Measurements from ENCODE around the gene KAT8.
"Not testable (repeated sequence)": the region's sequence is repeated elsewhere in the genome, so short reads cannot be mapped to it uniquely, and the experiment has no call there.

Gene KAT8

GRCh38 chr16:31149894-31150890 is 32.7 kb downstream of the KAT8 start, which contains the start of gene PRSS36:
Gene PRSS36 (minus strand): TSS chr16:31150066. CDS start chr16:31150035, 31 bp downstream.
- DNase-seq = no peak

GRCh38 chr16:31150976-31151375 is 33.5 kb downstream of the KAT8 start:
- DNase-seq = not testable (repeated sequence)

GRCh38 chr16:31157136-31157535 is 39.7 kb downstream of the KAT8 start:
- DNase-seq = no peak

- no peak for DNase-seq
These were observed 49.9 kb downstream of the KAT8 start for GRCh38 chr16:31167315-31167714.

- DNase-seq = no peak
These were observed 51.4 kb downstream of the KAT8 start for GRCh38 chr16:31168848-31169247.

- DNase-seq = not testable (repeated sequence)
These were observed 52.6 kb downstream of the KAT8 start for GRCh38 chr16:31170048-31170447.

- peak; percentile 77 for DNase-seq
These were observed 59.7 kb downstream of the KAT8 start for GRCh38 chr16:31177136-31177535.

- no peak for DNase-seq
These were observed 61.8 kb downstream of the KAT8 start for GRCh38 chr16:31179219-31179746.

- DNase-seq = peak; percentile 96
These were observed 62.4 kb downstream of the KAT8 start, which contains the start of gene FUS for GRCh38 chr16:31179747-31180459. Gene FUS (plus strand): TSS chr16:31180139. CDS start chr16:31180215, 76 bp downstream.
